Stimulated activated CD4-positive, alpha-beta T cell treated with anti-CD3 and anti-CD28 coated beads, Interleukin-4, amount 100 ng/mL, for 1 hour (primary cell): ENCODE measurements around the gene SP2.
A peak's percentile ranks its signal among the peaks of the same experiment; 100 is the strongest.

Experiments
- DNase-seq: peaks from one replicate; pipeline ENCODE4 v3.0.0-alpha.2; 2020

Gene SP2

DNA sequence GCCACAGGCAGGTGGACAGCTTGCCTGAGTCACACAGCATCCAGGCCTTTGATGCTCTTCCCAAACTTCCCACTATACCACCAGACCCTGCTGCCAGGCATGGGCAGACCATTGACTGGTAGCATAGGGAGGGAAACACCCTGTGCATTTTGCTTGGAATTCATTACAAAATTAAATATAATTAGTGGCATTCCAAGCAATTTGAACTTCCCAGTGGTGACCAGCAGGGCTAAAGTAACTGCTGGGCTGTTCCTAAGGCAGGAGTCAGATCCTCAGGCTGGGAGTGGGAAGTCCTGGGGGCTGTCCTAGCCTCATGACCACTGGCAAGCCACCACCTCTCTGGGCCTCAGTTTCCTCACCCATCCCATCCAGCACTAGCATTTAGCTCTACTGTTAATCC, 57.9 kb downstream of the SP2 start:
- DNase-seq: no peak

DNA sequence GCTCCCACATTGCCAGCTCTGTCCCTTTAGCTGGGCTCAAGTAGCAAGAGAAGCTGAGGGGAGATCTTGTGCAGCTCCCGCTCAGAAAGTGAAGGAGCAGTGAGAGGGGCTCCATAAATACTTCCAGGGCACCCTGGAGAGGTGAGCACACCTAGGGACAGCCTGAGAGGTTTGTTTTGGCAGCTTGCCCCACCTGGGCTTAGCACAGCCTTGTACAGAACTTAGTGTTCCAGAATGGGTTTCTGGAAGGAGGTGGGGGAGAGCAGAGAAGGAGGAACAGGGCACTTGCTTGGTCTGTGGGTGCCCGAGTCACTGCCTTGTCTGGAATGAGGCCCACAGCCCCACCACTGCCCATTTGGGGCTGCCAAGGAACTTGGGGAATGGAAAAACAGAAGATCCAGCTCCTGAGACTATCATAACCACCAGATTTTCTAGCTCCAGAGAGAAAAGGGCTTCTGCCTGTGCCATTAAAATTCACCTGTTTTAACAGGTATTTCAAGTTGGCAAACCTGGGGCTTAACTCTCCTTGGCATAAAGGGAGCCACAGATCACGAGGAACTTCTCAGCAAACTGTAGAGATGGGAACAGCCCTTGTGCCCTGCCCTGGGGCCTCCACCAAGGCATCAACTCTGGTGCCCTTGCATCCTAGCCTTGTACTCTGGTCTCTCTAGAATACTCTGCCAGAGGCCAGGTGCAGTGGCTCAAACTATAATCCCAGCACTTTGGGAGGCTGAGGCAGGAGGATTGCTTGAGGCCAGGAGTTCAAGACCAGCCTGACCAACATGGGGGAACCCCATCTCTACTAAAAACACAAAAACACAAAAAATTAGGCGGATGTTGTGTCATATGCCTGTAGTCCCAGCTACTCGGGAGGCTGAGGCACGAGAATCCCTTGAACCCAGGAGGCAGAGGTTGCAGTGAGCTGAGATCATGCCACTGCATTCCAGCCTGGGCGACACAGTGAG, 59.7 kb downstream of the SP2 start:
- no peak for DNase-seq

DNA sequence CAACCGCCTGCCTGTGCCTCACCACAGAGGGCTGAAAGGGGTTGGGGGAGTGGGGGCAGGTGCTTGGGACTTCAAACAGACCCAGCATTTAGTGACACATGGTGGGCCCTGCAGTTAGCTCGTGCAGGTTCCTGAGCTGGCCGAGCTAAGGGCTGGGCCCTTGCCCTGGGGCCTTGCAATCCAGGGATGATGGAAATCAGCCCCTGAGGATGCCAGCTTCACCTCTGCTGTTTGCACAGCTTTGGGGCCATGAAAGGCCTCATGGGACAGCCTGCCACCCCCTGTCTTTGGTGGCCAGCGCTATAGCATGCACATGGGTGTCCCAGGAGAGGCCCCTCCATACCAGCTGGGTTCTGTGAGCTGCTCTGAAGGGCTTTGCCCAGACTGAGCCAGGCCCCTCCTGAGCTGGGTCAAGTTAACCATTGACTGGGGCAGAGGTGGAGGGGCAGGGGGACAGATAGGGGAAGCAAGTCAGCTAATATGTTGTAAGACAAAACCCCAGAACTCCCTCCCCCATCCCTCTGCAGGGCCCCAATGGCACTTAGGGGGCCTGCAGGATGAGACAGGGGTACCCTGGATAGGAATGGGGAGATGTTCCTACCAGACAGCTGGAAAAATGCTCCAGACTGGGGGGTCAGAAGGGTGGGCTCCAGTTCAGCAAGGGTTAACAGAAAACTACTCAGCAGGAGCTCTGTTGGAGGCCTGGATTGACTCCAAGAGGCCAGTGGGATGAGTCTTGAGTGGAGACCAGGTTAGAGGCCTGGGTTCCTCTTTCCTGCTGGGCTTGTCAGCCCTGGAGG, 61.0 kb downstream of the SP2 start:
- DNase-seq: no peak

DNA sequence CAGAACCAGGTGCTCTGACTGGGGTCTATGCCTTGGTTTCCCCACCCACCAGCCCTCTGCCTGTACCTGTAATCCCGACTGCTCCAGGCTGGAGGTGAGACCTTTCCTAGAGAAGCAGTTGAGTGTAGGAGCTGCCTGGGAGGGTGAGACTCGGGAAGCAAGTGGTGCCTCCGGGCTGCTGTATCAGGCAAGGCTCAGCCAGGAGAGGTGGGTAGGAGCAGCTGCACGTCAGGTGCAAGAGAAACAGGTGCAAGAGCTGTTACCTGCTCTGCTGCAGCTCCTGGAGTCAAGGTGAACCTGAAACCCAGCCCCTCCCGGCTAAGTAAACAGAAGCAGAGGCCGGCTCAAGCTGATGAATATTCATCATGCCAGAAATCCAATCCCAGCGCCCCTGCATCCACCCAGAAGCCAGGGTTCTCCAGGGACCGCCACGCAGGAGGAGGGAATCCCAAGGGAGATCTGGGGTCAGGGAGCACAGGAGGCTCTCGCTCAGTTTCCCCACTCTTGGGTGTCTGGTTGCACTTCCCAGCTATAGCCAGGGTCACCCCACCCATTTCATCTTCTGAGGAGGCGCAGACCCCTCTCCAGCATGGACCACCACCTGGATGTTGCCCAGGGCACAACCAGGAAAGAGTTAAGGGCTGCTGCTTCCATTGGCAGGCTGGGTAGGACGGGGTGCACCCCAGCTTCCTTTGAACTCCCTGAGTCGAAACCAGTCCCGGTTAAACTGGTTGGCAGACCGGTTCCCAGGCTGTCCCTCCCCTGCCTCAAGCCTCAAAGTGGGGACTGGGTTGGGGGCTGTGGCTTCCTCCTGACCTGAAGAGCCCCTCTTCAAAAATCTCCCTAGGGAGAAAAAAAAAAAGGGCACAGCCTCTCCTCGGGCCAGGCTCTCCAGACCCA, 61.8 kb downstream of the SP2 start, which contains the start of gene PRR15L:
Gene PRR15L (minus strand): TSS at position 293 of the 900 bp plus-strand sequence. CDS start 4,649 bp downstream, outside the sequence.
- no peak for DNase-seq

DNA sequence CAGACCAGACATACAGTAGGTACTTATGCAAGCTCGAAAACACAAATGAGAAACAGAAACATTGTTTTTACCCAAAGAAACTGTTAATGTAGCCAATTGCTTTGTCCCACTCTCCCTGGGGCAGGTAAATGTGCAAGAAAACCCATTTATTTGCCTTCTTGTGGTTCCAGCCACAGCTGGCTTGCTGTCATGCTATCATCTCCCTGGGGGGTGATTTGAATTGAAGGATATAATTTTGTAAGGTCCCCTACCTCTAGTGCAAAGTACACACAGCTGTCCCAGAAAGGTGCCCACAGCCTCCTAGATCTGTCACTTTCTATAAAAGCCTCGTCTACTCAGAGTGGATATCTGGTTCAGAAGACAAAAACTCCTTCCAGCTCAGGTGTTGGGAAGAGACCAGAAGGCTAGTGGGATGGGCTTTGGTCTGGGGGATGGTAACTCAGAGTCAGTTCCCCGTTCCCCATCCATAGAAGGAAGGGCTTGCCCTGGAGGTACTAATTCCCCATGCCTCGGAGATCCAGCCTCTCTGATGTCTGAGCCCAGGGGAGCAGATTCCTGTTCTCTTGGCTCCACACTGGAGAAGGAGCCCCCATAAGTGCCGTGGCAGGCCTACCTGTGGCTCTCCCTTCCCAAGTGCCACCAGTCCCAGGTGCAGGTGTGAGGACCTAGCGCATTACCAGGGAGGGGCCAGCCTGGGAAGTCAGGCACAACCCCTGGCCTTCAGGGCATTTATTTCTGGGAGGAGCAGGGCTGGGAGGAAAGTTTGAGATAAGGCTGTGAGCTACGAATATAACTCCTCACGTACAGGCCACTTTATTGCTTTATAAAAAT, 64.0 kb downstream of the SP2 start:
- no peak for DNase-seq

DNA sequence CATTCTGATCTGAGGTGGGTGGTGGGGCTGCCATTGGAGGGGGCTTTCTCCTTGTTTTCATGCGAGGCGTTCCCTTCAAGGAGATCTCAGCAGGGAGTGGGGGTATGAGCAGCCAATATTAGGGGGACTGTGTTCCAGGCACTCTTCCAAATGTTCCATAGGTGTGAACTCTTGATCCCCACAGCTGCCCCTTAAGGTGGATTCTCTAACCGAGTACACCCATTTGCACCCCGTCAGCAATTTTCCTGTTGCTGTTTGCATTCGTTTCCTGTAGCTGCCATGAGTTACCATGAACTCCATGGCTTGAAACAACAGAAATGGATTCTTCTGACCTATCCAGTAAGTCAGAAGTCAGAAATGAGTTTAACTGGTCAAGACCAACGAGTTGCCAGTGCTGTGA, 65.4 kb downstream of the SP2 start:
- DNase-seq: no peak

DNA sequence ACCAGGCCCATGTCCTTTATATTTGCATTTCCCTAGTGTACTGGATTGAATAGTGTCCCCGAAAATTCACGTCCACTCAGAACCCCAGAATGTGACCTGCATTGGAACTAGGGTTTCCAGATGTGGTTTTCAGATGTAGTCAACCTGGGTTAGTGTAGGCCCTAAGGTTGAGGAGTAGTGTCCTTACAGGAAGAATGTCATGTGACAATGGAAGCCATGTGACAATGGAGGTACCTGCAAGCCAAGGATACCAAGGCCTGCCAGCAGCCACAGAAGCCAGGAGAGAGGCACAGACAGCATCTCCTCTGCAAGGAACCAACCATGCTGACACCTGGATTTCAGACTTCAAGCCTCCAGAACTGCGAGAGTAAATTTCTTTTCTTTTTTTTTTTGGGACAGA, 66.9 kb downstream of the SP2 start:
- DNase-seq: no peak

DNA sequence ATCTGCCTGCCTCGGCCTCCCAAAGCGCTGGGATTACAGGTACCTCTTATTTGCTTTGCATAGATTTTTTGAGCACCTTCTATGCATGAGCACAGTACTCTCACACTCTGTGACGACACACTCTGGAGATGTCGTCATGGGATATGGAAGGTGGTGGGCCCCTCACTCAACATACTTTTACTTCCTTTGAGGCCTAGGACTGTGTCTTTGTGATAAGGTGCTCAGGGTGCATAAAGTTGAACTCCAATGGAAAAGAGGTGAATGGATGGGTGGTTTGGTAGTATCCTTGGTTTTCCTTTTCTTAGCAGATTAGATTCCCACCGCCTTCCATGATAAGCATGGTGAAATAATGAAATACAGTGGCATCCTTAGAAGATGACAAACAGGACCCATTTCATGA, 68.8 kb downstream of the SP2 start:
- no peak for DNase-seq

DNA sequence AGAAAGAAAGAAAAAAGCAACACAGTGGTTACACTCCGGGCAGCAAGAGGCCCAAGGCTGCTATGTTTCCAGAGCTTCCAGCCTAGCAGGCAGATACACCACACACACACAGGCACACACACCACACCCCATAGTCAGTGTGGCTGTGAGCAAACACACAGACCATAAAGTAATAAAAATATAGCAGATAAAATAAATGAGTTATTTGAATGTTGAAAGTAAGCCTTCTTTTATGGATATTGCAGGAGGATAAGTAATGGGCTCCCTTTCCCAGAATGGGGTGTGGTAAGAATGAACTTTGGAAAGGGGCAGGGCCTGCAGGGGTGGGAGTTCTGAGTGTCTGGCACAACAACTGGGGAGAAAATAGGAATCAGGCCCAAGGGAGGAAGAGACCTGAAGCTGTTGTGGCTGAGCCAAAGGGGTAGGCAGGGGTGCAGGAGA, 70.1 kb downstream of the SP2 start:
- DNase-seq: no peak

DNA sequence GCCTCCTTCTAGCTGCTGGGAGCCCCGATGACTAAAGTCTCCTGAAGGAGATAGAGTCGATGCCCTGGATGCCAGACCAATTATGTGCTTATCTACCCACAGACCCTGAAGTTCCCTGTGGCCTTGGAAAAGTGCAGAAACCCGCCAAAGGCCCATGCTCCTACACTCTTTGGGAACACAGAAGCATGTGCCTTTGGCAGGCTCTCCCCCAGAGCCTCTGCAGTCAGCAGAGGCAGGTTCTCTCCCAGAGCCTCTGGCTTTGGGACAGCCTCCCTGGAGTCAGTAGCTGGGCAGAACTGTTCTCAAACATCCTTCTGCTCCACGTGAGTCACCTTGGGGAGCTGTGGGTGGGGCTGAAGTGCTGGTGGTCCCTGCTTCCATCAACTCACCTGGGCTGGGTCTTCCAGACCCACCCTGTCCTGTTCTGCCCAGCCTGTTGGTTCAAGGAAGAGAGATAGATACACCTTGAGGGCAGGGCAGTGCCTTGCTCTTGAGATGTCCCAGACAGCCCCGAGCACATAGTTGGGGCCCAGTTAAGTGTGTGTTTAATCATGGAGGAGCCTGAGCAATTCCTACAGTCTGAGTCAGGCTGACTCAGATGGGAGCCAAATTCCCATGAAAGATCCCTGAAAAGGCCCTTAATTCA, 71.7 kb downstream of the SP2 start:
- DNase-seq: no peak

DNA sequence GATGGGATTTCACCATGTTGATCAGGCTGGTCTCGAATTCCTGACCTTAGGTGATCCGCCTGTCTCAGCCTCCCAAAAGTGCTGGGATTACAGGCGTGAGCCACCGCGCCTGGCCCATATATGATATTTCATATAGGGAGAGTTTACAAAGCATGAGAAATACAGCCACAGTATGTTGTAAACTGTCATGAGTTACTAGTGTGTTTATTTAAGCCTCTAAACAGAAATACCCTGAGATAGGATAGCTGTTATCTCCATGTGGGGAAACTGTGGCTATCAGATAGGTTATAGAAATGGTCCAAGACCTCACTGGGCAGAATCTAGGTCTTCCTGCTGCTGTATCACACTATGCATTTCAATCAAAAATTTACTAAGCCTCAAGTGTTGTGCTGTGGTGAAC, 72.8 kb downstream of the SP2 start:
- no peak for DNase-seq

DNA sequence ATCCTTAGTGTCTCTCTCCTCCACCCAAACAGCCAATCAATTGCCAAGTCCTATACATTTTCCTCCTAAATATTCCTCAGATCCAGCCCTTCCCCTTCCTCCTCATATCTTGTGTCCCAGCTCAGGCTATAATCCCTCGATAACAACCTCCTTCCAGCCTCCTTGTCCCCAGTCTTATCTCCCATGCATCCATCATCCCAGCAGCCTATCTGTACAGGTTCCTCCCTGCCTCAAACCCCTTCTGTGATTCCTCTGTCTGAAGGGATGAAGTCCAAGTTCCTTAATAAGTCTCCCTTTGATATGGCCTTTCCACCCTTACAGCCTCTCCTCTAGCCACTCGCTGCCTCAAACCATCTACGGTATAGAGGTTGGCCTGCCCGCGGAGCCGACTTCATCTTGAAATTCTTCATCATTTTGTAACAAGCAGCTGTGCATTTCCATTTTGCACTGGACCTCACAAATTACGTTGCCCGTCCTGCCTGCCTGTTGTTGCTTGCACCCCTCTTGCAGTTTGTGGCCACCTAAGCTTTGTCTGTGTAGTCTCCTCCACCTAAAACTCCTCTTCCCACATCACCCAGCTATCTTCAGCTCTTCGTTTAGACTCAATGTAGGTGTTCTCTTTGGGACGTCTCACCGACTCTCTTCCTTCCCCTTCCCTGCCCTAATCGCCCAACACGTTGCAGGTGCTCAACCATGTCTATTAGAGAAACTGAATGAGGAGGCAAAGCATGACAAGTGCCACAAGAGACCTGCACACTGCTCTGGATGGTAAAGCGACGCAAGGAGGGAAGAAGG, 74.1 kb downstream of the SP2 start:
- DNase-seq: no peak

DNA sequence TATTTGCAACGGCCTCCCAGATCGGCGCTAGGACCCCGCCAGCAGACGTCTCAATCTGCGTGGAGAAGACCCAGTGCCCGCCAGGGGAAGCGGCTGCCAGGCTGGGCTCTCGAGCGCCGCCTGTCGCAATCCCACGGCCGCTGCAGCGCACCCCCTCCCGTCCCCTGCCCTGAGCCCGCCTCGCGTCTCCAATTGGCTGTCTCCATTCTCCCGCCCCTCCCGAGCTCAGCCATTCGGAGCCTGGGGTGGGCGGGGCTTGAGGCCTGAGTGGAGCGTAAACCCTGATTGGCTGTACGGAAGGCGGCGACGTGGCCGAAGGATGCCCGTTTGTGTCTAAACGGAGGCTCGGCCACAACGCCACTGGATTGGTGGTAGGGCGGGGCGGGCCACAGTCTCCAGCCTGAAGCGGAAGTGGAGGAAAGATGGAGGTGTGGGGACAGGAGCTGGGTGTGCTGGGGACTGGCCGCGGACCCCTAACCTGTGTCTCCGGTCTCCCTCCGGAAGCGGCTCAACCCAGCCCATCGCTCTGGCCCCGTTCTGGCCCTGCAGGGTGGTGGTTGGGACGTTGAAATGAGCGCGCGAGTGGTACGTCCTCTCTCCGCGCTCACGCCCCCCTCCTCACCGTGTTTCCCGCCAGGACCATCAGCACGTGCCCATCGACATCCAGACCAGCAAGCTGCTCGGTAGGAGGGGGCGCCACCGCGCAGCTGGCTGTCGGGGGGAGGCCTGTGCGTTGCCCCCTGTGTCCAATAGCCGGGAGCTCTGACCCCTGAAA, 74.9 kb downstream of the SP2 start, which contains the start of gene CDK5RAP3:
Gene CDK5RAP3 (plus strand): TSS at position 389 of the 775 bp plus-strand sequence. CDS start 34 bp downstream, at position 423.
- DNase-seq: peak; percentile 99

DNA sequence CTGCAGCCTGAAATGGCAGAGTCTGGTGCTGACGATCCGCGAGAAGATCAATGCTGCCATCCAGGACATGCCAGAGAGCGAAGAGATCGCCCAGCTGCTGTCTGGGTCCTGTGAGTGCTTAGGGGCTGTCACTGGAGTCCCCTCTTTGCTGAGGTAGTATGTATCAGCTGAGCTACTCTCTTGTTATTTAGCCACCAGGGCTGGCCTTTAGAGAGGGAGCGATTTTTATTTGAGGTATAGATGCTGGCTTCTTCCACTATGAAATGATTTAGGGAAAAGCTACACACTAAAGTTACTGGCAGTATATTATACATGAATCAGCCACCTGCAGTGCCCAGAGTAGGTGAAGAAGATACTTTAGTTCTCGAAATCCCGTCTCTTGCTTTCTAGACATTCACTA, 77.5 kb downstream of the SP2 start:
- DNase-seq: no peak

DNA sequence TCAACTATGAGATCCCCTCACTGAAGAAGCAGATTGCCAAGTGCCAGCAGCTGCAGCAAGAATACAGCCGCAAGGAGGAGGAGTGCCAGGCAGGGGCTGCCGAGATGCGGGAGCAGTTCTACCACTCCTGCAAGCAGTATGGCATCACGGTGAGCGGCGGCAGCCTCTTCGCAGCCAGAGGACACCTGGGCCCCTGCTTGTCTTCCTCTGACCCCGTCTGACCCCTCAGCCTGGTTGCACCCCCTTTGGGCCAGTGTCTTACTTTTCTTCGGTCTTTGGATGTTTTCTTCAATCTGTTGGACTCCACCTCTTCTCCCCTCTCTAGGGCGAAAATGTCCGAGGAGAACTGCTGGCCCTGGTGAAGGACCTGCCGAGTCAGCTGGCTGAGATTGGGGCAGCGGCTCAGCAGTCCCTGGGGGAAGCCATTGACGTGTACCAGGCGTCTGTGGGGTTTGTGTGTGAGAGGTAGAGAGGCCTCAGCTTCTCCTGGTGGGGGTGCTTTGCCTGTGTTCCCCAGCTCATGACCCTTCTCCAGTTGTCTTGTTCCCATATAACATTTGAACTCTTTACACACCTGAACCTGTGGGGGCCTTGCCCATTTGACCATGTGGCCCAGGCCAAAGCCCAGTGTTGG, 79.3 kb downstream of the SP2 start:
- DNase-seq: no peak

DNA sequence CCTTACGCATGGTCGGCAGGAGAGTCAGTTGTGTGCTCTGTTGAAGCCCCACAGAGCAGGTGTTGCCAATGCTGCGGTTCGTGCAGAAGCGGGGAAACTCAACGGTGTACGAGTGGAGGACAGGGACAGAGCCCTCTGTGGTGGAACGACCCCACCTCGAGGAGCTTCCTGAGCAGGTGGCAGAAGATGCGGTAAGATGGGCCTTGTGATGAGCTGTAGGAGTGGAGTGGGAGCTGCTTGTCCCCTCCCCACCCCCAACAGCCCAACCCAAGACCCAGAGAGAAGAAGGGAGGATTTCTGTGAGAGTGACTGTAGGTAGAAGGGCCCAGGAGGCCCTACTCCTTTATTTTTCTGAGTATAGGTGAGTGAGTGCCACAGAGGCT, 79.8 kb downstream of the SP2 start:
- DNase-seq: no peak

DNA sequence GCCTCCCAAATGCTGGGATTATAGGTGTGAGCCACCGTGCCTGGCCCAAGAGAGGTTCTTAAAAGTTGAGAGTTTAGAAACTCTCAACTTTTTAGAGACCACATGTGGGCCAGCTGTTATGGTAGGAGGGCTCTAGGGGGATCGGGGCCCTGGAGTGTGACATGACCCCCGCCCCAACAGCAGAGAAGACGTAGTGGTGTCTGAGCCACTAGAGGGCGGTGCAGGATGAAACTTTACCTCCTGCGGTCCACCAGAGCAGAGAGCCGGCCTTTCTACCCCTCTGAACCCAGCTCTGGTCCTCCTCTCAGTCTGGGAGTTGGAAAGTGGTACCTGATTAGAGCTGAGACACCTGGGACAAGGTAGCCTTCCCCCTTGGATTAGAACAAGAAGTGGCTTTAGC, 82.3 kb downstream of the SP2 start:
- peak; percentile 45 for DNase-seq
